Sigmoid colon (tissue), 7 donors: ENCODE data around the gene ARHGAP8. TPM values are rescaled to one million over a fixed set of nuclear protein-coding genes. Genes with fewer than 3 reads are reported as not detected.

Source experiments
- DNase-seq: peaks from one replicate; pipeline ENCODE4 v3.0.0-alpha.2; 2019
- H3K27ac ChIP-seq, 4 donors: fragments of 200-600 bp; sonication (generic); one replicate each; pipeline ENCODE4 v1.5.1; 2016 to 2019; ENCODE audit warnings: mild to moderate bottlenecking in 1 of 4
- H3K27me3 ChIP-seq, 3 donors: fragments of 200-600 bp; sonication (generic); one replicate each; pipeline ENCODE4 v1.5.1; 2019; ENCODE audit warnings: mild to moderate bottlenecking in 1 of 3
- H3K36me3 ChIP-seq, 4 donors: fragments of 200-600 bp; sonication (generic); one replicate each; pipeline ENCODE4 v1.5.1; 2016 to 2019
- H3K4me1 ChIP-seq, 4 donors: fragments of 200-600 bp; sonication (generic); one replicate each; pipeline ENCODE4 v1.5.1; 2017 to 2019
- H3K4me3 ChIP-seq, 4 donors: fragments of 200-600 bp; sonication (generic); one replicate each; pipeline ENCODE4 v1.5.1; 2017 to 2019; ENCODE audit warnings: mild to moderate bottlenecking in 2 of 4, moderate library complexity in 1 of 4
- H3K9me3 ChIP-seq, 4 donors: fragments of 200-600 bp in 3 of 4; sonication (generic) in 3 of 4; one replicate each; pipeline versions ENCODE4 v1.5.1 to v1.6.1; 2013 to 2019
- EP300 ChIP-seq, 4 donors: sonication (generic); formaldehyde crosslinking; IDR thresholded peaks; one replicate each; pipeline ENCODE4 v1.6.1; 2017; ENCODE audit warnings: antibody characterized with exemption in 4 of 4
- POLR2A ChIP-seq, 2 donors: fragments of 450-650 bp; IDR thresholded peaks; one replicate each; pipeline ENCODE4 v1.6.1; 2016; ENCODE audit warnings: antibody characterized with exemption in 2 of 2, mild to moderate bottlenecking in 2 of 2, moderate library complexity in 2 of 2
- POLR2AphosphoS5 ChIP-seq, 4 donors: sonication (generic); formaldehyde crosslinking; IDR thresholded peaks; one replicate each; pipeline ENCODE4 v1.6.1; 2017; ENCODE audit warnings: antibody characterized with exemption in 4 of 4
- WGBS, 2 donors: extraction: QIAGEN DNeasy Blood & Tissue Kit; methylation state at CpG; one replicate each; pipeline ENCODE4 v1.1.7; 2013; 5-methylcytosine and 5-hydroxymethylcytosine counted together
- intact Hi-C: fragments of 100-400 bp; cut with DNase I; formaldehyde crosslinking; loops from one replicate; pipeline ENCODE4 v1.15.1; 2023
- polyA plus RNA-seq, 3 donors: library from polyadenylated mRNA; stranded (reverse); fragments of 200-250 nt; gene quantifications; one replicate each; pipeline ENCODE4 v1.2.3, GENCODE V29; 2013
- total RNA-seq, 4 donors: library from RNA; depleted of rRNA; stranded (reverse); fragments of >200 nt; gene quantifications; one replicate each; pipeline ENCODE4 v1.1.0, GENCODE V29; 2016
- TF ChIP-seq, protein P1 (sequence below), 4 experiments: fragments of 450-650 bp in 3 of 4; fragments of 200-600 bp in 1 of 4; IDR thresholded peaks; one replicate each; pipeline ENCODE4 v1.5.1; 2016 to 2019; ENCODE audit warnings: antibody characterized with exemption in 4 of 4, mild to moderate bottlenecking in 3 of 4, moderate library complexity in 2 of 4
- donor health status: healthy with polysubstance abuse.
- donor health status: Bipolar disorder and iron deficiency.
- donor health status: healthy.

ARHGAP8 gene
- total and polyA plus RNA-seq, 7 donors, result 0.66 to 30.9 (median 6.0) TPM; not detected in 1

DNA sequence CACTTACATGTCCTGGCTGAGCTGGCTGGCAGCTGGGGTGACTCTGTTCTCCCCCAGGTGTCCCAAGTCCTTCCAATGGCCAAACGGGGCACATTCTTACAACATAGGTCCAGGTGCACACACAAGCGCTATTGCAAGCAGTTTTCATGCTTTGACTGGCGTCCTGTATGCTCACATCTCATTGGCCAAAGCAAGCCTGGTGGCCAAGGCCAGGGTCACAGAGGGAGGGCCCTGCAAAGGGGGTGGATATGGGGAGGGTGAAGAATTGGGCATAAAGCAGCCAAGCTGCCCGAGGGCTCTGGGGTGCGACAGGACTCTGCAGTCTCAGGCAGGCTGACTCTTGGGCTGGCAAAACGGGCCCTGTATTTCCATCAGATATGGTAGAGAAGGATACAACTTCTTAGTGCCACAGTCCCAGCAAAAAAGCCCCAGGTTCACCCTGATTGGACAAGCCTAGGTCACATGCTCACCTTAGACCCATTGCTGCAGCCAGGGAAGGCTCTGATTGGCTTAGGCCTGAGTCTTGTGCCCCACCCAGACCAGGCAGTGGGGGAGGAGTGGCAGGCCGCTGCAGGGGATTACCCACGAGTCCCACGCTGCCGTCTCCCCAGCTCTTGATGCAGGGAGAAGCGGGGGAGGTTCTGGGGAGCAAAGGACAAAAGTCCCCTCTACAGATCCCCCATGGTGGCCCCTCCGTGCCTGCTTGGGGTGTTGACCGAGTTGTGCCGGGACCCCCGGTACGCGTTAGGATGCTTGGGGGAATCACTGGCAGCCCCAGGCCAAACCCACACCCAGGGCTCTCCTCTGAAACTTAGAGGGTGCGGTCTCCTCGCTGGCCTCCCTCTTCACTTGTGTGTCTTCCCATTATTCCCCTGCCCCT is 110.8 kb downstream of the ARHGAP8 start:
- H3K4me1 ChIP-seq, result no peaks in the 10 kb centered on the region
- 90 to 93% methylated on average over 19 of the region's 19 CpGs for WGBS, 2 donors
- DNase-seq, result no peak
- intact Hi-C loops, result no loop called here
- TF ChIP-seq POLR2A (IDR thresholded peaks at IDR 0.05) (no peak), POLR2AphosphoS5 (IDR thresholded peaks at IDR 0.05) (no peak), EP300 (IDR thresholded peaks at IDR 0.05) (no peak)
- TF ChIP-seq, protein P1, sequence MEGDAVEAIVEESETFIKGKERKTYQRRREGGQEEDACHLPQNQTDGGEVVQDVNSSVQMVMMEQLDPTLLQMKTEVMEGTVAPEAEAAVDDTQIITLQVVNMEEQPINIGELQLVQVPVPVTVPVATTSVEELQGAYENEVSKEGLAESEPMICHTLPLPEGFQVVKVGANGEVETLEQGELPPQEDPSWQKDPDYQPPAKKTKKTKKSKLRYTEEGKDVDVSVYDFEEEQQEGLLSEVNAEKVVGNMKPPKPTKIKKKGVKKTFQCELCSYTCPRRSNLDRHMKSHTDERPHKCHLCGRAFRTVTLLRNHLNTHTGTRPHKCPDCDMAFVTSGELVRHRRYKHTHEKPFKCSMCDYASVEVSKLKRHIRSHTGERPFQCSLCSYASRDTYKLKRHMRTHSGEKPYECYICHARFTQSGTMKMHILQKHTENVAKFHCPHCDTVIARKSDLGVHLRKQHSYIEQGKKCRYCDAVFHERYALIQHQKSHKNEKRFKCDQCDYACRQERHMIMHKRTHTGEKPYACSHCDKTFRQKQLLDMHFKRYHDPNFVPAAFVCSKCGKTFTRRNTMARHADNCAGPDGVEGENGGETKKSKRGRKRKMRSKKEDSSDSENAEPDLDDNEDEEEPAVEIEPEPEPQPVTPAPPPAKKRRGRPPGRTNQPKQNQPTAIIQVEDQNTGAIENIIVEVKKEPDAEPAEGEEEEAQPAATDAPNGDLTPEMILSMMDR (IDR thresholded peaks at IDR 0.05), result no peak
- H3K27me3 ChIP-seq, result no peaks in the 10 kb centered on the region
- H3K4me3 ChIP-seq, result no peak overlapping the region
- no peaks in the 10 kb centered on the region for H3K9me3 ChIP-seq
- H3K36me3 ChIP-seq, result no peaks in the 10 kb centered on the region
- no peak overlapping the region for H3K27ac ChIP-seq

DNA sequence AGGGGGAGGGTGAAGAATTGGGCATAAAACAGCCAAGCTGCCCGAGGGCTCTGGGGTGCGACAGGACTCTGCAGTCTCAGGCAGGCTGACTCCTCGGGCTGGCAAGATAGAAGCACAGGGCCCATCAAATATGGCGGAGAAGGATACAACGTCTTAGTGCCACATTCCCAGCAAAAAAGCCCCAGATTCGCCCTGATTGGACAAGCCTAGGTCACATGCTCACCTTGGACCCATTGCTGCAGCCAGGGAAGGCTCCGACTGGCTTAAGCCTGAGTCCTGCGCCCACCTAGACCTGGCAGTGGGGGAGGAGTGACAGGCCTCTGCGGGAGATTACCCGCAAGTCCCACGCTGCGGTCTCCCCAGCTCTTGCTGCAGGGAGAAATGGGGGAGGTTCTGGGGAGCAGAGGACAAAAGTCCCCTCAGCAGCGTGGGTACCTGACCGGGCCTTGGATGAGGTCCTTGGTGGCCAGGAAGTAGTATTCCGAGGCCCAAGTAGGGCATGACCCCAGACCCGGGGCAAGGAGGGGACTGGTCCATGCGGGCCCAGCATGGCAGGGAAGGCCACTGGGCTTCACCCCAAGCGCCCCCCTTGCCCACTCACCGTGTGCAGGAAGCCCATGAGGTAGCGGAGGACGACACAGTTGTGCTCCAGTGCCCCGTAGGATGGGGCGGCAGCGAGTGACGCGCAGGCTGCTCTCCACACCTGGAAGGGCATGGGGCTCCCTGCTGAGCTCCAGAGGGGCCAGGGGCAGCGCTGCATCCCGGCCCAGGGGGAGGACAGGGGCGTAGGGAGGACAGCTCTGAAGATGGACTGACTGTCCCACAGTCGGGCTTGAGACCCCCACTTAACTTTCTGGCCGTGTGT is 113.0 kb downstream of the ARHGAP8 start:
- H3K4me3 ChIP-seq, result no peak overlapping the region
- intact Hi-C loops, result no loop called here
- no peaks in the 10 kb centered on the region for H3K27me3 ChIP-seq
- no peak overlapping the region for H3K27ac ChIP-seq
- 83 to 90% methylated on average over 31 of the region's 31 CpGs for WGBS, 2 donors
- no peak for DNase-seq
- no peaks in the 10 kb centered on the region for H3K9me3 ChIP-seq
- H3K4me1 ChIP-seq, result no peaks in the 10 kb centered on the region
- TF ChIP-seq POLR2A (IDR thresholded peaks at IDR 0.05) (no peak), POLR2AphosphoS5 (IDR thresholded peaks at IDR 0.05) (no peak), EP300 (IDR thresholded peaks at IDR 0.05) (no peak)
- TF ChIP-seq, protein P1 (IDR thresholded peaks at IDR 0.05), result no peak
- H3K36me3 ChIP-seq, result no peaks in the 10 kb centered on the region

DNA sequence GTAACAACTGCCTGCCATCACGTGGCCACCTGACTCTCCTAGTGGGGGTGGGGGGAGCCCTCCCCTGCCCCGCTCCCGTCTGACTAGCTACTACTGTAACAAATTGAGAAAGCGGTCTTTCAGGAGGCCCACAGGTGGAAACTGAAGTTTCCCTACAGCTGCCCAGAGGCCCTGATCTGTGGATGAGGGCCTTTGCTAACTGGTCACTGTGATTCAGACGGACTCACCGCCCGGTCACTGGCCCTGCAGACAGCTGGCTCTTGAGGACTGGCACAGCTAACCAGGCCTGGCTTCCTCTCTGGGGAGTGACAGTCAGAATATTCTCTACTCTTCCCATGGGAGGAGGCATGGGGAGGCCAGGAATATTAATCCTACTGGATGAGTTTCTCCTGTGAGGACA is 116.8 kb downstream of the ARHGAP8 start:
- no peaks in the 10 kb centered on the region for H3K36me3 ChIP-seq
- peaks cover 0 to 5% (median 2%) of the 10 kb centered on the region in 4 donors for H3K9me3 ChIP-seq
- H3K27ac ChIP-seq, result no peak overlapping the region
- H3K27me3 ChIP-seq, result no peaks in the 10 kb centered on the region
- intact Hi-C loops, result no loop called here
- no peak for TF ChIP-seq POLR2AphosphoS5 (IDR thresholded peaks at IDR 0.05)
- TF ChIP-seq POLR2A (IDR thresholded peaks at IDR 0.05), result no peak
- TF ChIP-seq EP300 (IDR thresholded peaks at IDR 0.05), result no peak
- no peak for DNase-seq
- H3K4me3 ChIP-seq, result no peak overlapping the region
- WGBS, 2 donors, result 85 to 89% methylated on average over 7 of the region's 7 CpGs
- no peaks in the 10 kb centered on the region for H3K4me1 ChIP-seq

DNA sequence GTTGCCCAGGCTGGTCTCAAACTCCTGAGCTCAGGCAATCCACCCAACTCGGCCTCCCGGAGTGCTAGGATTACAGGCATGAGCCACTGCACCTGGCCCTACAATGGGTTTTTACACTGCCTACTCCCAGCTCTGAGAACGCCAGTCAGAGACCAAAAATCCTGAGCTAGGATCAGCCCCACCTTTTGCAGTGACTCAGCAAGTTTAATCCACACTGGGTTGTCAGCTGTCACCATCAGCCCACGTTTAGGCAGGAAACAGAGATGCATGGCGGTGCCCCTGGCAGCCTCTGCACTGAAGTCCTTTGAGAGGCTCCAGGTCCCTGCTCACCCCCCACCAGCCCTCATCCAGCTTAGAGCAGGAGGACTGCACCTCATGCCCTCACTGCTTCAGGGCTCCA is 117.6 kb downstream of the ARHGAP8 start:
- H3K4me3 ChIP-seq, result no peak overlapping the region
- DNase-seq, result no peak
- no peaks in the 10 kb centered on the region for H3K4me1 ChIP-seq
- no peaks in the 10 kb centered on the region for H3K36me3 ChIP-seq
- no peak for TF ChIP-seq EP300 (IDR thresholded peaks at IDR 0.05)
- peaks cover 0 to 6% (median 2%) of the 10 kb centered on the region in 4 donors for H3K9me3 ChIP-seq
- no peaks in the 10 kb centered on the region for H3K27me3 ChIP-seq
- no peak overlapping the region for H3K27ac ChIP-seq
- intact Hi-C loops, result no loop called here
- WGBS, 2 donors, result 40 to 42% methylated on average over 5 of the region's 5 CpGs

DNA sequence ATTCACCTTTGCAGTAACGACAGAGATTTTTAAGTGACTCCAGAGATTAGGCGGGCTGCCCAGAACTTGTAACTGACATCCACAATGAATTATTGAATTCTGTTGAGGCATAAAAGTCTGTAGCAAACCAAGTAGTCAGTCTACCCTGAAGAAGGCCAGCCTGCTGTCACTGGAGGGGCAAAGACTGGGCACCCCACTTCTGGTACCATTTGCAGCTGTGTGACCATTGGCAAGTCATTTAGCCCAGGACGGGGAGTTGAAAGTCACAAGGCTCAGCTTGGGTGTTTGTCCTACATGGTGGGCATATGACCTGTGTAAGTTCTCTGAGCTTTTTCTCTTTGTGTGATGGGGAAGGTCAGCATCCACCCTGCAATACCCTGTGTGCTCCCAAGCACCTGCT is 119.4 kb downstream of the ARHGAP8 start:
- intact Hi-C loops, result no loop called here
- peaks cover 0 to 6% (median 2%) of the 10 kb centered on the region in 4 donors for H3K9me3 ChIP-seq
- no peaks in the 10 kb centered on the region for H3K27me3 ChIP-seq
- no peak overlapping the region for H3K4me3 ChIP-seq
- no peak for TF ChIP-seq POLR2AphosphoS5 (IDR thresholded peaks at IDR 0.05)
- TF ChIP-seq EP300 (IDR thresholded peaks at IDR 0.05), result no peak
- no peak for TF ChIP-seq POLR2A (IDR thresholded peaks at IDR 0.05)
- TF ChIP-seq, protein P1 (IDR thresholded peaks at IDR 0.05), result no peak
- no peak overlapping the region for H3K27ac ChIP-seq
- DNase-seq, result no peak
- WGBS, 2 donors, result 91 to 92% methylated on average over 3 of the region's 3 CpGs
- no peaks in the 10 kb centered on the region for H3K36me3 ChIP-seq
- H3K4me1 ChIP-seq, result no peaks in the 10 kb centered on the region
